ENCODE results near the gene PLA2G4D.

PLA2G4D gene

DNA sequence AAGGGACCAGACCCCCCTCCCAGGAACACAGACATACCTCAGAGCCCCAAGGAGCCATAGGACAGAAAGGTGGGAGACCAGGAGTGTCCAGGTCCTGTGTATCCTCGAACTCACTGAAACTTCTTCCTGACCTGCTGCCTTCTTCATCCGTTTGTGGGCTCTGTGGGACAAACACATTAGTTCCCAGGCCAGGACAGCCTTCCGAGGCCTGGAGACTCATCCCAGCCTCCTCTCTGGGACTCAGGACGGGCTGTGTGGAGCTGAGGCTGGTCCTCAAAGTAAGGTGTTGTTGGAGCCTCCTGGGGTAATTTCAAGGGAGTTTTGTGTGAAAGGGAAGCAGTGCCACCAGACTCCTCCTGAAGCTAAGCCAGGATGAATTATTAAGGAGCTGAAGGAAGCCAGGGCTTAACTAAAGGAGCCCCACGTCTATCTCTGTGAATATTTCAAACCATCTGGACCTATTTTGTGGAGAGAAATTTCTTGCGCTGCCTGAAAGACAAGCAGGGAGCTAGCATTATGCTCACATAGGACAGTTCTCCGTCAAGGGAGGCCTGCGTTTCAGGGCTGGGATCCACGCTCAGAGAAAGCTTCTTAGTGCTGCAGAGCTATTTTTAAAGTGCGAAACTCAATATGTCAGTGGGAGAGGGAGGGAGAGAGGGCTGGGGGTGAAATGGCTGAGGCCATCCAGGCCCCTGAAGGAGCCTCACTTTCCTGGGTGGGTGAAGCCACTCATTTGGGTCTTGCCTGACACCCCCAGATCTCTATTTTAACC is 43.7 kb downstream of the PLA2G4D start:
- no peak for DNase-seq (ENCODE audit: low spot score)

DNA sequence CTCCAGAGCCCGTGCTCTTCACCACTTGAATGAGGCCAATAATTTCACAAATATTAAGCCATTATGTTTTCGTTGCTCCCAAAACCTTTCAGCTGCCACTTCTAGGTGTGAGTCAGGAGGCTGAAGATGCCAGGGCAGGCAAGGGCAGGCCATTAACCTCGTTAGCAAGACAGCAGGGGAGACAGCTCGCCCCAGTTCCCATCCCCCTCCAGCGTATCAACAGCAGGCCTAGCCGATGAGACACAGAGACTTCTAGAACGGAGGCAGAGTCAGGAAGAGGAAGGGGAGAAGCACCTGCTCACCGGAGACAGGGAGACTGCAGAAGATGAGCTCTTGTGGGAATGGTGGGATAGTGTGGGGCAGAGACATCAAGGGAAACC is 45.6 kb downstream of the PLA2G4D start:
- no peak for DNase-seq (ENCODE audit: low spot score)

GRCh38 chr15:42048080-42048820 is 46.1 kb downstream of the PLA2G4D start:
- DNase-seq (ENCODE audit: low spot score): no peak

DNA sequence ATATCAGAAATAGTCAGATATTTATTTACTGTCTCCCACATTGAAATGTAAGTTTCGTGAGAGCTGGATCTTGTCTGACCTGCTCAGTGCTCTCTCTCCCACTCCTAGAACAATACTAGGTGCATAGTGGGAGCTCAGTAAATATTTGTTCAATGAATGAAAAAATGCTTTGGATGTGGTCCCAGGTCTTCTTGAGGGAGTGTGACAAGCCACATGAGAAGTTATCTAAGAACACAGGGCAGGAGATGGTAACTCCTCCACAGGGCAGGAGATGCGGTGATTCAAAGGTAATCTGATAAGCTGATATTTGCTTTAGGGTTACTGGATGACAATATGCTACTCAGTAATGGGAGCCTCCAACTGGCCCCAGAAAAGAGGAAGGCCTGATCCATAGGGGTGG is 47.8 kb downstream of the PLA2G4D start:
- peak; percentile 54 for DNase-seq (ENCODE audit: low spot score)

- no peak for DNase-seq (ENCODE audit: low spot score)
Measured at GRCh38 chr15:42045211-42045615, 49.1 kb downstream of the PLA2G4D start.

GRCh38 chr15:42042602-42043400 is 51.6 kb downstream of the PLA2G4D start:
- DNase-seq (ENCODE audit: low spot score): no peak

DNA sequence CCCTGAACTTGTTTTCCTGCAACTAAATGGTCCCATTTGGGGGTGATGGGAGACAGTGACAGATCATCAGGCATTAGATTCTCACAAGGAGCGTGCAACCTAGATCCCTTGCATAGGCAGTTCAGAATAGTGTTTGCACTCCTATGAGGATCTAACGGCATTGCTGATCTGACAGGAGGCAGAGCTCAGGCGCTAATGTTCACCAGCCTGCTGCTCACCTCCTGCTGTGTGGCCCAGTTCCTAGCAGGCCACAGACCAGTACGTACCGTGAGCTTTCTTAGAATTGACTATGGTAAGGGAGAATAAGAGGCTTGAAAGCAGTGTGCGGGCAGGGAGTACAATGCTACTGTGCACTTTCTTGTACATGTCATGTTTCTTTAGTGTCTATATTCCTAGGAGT is 56.0 kb downstream of the PLA2G4D start:
- no peak for DNase-seq (ENCODE audit: low spot score)

DNA sequence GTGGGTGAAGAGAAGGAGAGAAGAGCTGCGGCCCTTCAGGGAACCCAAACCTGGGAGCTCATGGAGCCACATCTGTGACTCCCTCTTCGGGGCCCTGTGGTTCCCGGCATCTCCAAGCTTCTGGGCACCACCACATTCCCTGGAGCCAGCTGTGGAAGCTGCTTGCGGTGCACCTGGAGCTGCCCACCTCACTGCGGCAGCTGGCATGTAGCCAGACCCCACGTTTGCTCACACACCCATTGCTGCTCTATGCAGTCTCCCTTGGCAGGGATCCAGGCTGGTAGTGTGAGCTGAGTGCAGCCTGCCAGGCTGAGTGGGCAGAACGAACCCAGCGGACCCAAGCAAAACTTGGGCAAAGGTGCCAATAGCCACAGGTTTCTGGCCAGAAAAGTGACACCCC is 56.7 kb downstream of the PLA2G4D start:
- peak; percentile 63 for DNase-seq (ENCODE audit: low spot score)

GRCh38 chr15:42036966-42037365 is 57.4 kb downstream of the PLA2G4D start:
- no peak for DNase-seq (ENCODE audit: low spot score)

DNA sequence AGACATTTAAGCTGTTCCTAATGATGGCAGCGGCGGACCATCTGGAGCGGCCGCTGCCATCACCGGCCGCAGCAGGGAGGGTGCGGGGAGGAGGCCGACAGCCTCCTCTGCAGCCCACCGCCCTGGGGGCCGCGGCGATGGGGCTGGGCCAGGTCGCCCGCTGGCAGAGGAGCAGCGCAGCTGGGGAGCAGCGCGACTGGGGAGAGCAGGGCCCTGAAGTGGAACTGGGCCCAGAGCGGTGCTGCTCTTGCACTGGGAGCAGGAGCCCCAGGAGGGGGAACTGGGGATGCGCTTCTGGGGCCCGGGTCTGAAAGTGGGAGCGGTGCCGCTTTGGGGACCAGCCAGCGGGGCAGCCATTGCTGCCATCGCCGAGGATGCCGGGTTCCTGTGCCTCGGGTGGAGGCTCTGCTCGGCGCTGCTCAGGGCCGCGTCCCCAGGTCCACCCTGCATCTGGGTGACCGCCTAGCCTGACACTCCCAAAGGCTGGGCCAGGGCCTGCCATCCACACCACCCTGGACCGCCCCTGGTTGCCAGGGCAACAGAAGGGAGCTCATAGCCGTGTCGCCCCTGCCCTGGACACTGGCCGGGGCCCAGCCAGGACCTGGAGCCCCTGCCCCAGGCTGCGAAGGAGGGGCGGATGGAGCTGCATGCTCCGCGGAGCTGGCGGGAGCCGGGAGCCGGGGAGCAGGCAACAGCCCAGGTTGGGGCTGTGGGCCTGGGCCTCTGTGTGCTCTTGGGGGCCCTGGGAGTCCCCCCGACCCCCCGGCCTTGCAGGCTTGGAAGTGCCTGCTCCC is 58.1 kb downstream of the PLA2G4D start:
- no peak for DNase-seq (ENCODE audit: low spot score)

GRCh38 chr15:42035435-42035761 is 59.0 kb downstream of the PLA2G4D start:
- peak; percentile 63 for DNase-seq (ENCODE audit: low spot score)

DNA sequence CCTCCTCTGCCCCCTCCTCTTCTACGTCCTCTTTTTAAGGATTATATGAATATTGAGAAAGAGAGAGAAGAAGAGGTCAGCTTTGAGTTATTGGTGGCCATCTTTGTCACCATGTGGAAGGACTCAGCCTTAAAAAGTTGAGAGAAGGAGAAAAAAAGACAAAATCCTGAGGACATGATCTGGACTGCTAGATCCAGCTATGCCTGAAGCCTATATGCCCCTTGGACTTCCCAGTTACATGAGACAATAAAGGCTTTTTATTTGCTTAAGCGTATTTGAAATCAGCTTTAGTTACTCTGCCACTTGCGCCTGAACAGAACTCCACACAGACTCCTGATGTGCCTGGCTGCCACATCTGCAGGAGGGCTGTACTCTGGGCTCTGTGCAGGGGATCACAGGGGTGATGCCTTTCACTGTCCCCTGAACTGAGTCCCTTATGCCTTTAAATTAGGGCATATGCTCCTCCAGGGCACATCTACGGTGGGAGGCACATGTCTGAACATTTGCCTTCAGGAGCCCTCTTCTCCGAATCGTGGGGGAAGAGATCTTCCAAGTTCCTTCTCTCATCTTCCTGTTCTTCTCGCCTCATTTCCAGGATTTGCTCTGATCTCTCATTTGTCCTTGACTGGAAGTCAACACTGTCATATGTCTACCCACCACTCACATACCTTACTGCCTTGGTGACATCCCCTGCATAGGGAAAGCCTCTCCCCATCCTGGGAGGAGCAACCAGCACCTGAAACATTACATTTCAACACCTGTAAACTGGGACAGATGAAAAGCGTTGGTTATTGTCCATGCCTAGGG is 59.5 kb downstream of the PLA2G4D start:
- DNase-seq (ENCODE audit: low spot score): no peak

- DNase-seq (ENCODE audit: low spot score): peak; percentile 38
Measured at GRCh38 chr15:42033214-42033873, 61.0 kb downstream of the PLA2G4D start.

DNA sequence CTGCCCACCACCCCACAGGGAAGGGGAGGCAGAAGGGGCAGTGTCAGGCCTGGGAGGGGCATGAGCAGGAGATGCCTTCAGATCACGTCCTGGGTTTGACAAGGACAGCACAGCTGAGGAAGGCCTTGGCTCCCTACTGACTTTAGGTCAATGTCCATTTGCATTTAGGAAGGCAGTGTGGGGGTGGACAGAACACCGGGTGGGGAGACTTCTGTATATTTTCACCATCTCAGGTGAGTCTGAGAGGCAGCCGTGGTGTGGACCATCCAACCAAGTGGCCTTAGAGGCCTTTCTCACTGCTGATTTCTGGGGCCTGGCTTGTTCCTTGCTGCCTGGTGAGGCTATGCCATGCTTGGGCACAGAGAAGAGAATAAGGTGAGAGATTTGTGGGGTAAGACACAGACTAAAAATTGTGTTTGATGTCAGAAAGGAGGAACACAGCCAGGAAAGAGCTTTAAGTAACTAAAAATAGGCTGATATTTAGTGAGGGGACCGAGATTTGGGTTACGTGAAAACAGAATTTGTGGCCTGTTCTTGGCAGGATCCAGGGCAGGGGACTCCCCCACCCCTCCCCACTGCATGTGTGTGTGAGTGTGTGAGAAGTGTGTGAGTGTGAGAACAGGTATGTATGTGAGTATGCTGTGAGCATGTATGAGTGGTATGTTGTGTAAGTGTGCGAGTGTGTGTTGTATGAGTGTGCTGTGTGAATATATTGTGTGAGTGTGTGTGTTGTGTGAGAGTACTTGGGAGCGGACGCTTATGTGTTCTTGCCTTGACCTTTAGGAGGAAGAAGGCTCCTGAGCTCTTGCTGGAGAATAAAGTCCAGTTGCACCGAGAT is 61.8 kb downstream of the PLA2G4D start:
- DNase-seq (ENCODE audit: low spot score): no peak

DNA sequence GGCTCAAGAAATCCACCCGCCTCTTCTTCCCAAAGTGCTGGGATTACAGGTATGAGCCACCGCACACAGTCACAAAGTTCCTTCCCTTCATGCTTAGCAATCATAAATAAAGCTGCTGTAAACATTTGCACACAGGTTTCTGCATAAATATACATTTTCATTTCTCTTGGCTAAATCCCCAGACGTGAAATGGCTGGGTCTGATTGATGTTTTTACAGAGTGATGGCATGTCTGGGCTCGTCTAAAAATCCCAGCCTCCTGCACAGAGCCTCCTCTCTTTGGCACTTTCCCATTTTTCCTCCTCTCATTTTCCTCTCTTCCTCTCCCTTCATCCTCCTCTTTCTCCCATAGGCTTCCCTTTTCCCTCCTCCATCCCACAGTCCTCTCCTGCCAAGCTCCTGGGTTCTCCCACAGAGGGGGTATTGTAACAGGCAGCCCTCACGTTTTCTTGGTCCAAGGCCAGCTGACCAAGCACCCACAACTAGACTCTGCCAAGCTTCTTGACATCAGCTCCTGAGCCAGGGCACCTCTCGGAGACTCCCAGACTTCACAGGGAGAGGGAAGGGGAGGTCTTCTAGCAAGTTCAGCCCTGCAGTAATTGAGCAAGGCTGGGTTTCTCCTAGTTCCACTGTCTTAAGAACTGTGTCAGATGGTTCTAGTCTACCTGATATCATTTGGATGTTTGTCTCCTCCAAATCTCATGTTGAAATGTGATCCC is 63.0 kb downstream of the PLA2G4D start:
- no peak for DNase-seq (ENCODE audit: low spot score)

DNA sequence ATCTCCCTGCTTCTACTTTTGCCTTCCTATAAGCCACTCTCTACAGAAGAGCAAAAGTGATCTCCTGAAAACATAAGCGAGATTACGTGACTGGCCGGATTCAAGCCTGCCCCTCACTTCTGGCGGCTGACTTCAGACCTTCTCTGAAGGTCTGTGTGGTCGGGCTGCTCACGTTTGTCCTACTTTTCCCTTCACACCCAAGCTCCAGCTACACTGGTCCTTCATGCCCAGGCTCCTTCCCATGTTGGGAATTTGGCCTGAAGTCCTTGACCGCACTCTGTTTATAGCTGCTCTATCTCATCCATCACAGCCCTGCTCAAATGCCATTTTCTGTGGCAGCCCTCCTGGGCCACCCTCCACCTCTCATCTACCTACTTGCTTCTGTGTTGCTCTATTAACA is 66.8 kb downstream of the PLA2G4D start:
- no peak for DNase-seq (ENCODE audit: low spot score)

DNA sequence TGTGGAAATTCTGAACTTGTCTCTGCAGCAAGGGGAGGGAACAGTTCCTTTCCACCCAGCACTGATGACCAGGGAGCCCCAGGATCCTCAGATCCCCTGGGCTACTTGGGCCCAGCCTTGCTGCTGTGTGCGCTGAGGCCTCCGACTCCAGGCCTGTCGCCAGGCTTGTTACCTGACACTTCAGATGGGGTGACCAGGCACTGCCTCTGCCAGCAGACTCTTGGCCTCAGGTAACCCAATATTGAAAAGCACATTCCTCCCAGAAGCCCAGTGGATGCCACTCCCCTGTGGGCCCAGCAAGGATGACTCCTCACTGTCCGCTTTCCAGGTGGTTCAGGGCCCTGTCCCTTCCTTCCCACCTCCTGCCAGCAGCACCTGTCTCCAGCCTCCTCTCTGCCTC is 70.1 kb downstream of the PLA2G4D start:
- no peak for DNase-seq (ENCODE audit: low spot score)

GRCh38 chr15:42021593-42021992 is 72.8 kb downstream of the PLA2G4D start:
- no peak for DNase-seq (ENCODE audit: low spot score)

DNA sequence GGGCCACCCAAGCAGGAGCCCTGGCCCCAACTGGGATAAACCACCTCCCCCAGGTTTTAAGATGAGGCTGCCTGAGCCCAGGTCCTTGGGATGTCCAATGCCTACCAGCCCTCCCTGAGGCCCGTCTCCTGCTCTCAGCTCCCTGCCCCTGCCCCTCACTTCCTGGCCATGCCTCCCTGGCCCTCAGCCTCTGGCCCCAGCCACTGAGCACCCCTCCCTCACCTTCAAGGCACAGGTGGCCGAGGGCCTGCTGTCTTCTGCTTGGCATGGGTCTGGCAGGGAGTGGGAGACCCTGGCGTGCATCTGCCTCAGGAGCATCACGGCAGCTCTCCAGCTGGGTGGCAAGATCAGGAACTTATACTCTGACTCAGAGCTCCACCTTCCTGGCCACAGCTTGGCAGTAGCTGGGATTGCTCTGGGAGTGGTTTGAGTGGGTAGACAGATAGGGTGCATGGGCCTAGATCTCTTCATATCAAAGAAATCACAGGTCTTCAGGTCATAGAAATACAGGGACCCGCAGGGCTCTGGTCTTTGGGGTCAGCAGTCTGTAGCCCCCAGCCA is 73.6 kb downstream of the PLA2G4D start, which contains the start of gene PLA2G4E:
TSS of gene PLA2G4E (minus strand) at position 330 of the 561 bp plus-strand sequence. CDS start at position 318, 12 bp downstream.
- no peak for DNase-seq (ENCODE audit: low spot score)

Data from LoVo (cell line).